Measurements from ENCODE around the gene SULT1A1. TPM values are rescaled to one million over a fixed set of nuclear protein-coding genes. Genes with fewer than 3 reads are reported as not detected.
"Not testable (repeated sequence)": the region's sequence is repeated elsewhere in the genome, so short reads cannot be mapped to it uniquely, and the experiment has no call there.

The SULT1A1 gene
- total RNA-seq: 5.7 TPM

DNA sequence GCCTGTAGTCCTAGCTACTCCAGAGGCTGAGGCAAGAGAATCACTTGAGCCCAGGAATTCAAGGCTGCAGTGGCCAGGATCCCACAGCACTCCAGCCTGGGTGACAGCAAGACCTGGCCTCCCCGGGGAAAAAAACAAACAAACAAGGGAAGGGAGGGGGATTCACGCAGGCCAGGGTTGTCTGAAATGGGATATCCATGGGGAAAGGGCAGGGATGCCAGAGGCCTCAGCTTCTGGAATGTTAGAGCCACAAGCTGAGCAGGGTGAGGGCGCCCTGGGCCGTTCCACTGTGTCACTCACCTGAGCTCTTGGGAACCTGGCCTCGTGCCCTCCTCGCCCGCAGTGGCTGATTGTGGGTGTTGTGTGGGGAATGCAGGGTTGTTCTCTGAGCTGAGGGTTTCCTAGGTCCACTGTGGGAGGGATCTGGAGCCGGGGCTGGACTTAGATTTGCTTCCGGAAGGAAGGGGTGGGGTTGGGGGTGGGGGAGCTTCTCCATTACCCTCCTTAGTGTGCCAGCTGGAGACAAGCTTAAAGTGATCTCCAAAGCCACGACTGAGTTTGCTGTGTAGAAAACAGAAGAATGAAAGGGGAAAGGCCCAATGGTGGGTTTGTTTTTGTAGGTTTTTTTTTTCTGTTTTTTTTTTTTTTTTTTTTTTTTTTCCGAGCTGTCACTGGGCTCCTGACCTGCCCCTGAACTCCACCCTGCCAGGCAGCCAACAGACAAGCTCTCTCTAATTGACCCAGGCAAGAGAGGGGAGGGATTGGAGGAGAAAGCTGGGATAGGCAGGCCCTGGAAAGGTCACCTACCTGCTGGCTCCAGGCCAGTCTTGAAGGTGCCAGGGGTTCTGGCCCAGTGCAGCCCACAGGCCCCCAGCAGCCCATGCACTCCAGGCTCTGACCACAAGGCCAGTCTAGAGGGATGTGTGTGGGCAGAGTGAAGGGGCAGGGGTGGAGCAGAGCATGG lies at the start of gene SULT1A1:
Gene SULT1A1 (minus strand): TSS at position 414 of the 964 bp plus-strand sequence. CDS start 1,189 bp downstream, outside the sequence.
- DNase-seq (ENCODE audit: low spot score in 2 of 2): peak in 1 of 2 donors; percentile 33
- no peak for FAIRE-seq

DNA sequence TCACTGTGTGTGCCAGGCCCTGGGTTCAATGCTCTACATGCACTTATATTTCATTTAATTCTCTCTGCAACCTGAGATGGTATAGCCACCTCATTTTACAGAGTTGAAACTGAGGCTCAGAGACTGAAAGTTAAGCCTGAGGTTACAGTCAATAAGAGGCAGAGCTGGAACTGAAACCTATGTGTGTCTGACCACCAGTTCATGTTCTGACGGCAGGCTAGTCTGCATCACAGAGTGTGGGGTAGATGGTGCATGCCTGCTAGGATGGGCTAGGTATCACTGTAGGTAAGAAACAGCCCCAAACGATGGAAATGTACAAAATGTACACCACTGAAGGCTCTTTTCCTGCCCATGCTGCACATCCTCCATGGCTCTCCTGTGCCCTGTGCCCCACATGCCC lies 30.1 kb upstream of the SULT1A1 start:
- not testable (repeated sequence) for FAIRE-seq; DNase-seq (ENCODE audit: low spot score in 2 of 2)

DNA sequence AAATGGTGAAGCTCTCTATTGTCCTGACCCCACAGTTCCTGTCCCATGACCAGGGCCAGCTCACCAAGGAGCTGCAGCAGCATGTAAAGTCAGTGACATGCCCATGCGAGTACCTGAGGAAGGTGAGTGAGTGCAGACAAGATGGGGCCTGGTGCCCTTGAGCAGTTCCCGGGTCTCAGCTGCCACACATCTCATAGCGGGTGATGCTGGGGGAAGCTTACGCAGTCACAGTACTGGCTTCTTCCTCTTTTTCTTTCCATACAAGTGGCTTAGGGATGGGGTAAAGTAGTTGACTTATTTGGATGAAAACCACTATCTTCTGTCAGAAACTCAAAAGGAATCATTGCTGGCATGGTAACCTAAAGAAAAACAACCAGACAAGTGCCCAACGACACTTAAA lies 28.5 kb upstream of the SULT1A1 start:
- not testable (repeated sequence) for DNase-seq (ENCODE audit: low spot score in 2 of 2); FAIRE-seq

DNA sequence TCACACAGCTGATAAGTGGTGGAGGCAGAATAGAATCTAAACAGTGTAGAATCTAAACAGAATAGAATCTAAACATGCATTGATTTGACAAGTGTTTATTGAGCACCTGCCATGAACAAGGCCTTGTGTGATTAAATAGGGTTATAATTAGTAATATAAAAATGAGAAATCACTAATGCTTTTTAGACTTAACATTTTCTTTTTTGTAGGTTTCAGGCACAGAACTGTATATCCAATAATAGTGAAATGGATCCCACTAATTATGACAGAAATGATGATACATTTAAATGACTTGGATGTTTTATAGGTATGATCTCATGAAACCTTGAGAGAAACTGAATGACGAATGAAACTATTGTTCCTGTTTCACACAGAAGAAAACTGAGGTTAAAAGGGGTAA lies 27.9 kb upstream of the SULT1A1 start, which contains the start of gene NPIPB8:
Gene NPIPB8 (plus strand): TSS at position 301 of the 400 bp plus-strand sequence. CDS start 296 bp downstream, outside the sequence.
- DNase-seq (ENCODE audit: low spot score in 2 of 2); FAIRE-seq: not testable (repeated sequence)

DNA sequence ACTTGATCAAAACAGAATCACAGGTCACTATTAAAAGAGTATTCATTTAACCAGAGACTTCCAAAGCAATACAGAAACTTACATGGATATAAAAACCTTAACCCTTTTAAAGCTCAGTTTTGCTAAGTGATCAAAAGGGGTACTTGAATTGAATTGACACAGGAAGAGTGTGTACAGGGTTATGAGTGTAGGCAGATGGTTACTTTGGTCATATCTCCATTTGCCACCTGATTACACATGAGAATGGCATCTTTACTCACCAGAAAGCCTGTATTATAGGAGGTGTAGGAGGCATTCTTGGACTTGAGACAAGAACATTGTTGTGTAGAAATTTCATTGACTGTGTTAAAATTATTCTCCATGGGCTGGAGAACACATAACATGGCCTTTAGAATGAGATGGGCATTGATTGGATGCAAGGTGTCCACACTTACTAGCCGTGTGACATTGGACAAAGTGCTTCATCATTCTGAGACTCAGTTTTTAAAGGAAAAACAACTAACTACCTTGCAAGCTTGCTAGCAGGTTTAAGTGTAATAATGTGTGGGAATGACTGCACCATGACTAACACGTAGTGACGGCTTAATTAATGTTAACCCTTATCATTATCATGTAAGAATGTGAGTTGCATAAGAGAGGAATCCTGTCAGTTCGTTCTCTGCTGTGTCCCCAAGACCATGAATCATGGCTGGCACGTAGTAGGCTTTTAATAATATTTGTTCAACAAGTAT lies 26.4 kb upstream of the SULT1A1 start:
- FAIRE-seq; DNase-seq (ENCODE audit: low spot score in 2 of 2): not testable (repeated sequence)

DNA sequence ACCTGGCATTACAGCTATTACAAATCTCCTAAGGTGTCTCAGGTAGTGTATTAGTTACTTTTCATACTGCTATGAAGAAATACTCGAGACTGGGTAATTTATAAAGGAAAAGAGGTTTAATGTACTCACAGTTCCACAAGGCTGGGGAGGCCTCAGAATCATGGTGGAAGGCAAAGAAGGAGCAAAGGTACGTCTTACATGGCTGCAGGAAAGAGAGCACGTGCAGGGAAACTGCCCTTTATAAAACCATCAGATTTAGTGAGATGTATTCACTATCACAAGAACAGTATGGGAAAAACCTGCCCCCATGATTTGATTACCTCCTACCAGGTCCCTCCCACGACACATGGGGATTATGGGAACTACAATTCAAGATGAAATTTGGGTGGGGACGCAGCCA lies 21.1 kb upstream of the SULT1A1 start:
- not testable (repeated sequence) for DNase-seq (ENCODE audit: low spot score in 2 of 2); FAIRE-seq

DNA sequence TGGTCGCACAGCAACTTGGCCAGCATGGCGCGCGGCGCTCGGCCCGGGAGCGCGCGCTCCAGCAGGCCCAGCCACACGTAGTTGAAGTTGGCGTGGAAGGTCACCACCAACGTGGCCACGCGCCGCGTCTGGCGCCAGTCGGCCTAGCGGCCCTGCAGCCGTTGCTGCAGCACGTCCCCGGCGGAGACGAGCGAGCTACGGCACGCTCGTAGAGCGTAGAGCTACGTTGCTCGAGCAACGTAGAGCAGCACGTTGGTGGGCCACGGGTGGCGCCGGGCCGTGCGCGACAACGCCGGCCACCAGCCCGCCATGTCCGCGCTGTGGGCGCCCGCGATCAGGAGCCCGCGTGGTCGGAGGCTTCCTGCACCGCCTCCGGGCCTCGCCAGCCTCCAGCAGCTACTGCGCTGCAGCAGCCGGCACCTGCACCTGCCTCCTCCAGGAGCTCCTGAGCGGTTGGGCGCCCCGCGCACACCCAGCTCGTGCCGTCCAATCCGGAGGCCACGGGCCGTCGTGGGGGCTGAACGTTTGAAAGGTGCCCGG lies 13.4 kb upstream of the SULT1A1 start:
- DNase-seq (ENCODE audit: low spot score in 2 of 2) (peak in 1 of 2 donors; percentile 33), FAIRE-seq (no peak)

DNA sequence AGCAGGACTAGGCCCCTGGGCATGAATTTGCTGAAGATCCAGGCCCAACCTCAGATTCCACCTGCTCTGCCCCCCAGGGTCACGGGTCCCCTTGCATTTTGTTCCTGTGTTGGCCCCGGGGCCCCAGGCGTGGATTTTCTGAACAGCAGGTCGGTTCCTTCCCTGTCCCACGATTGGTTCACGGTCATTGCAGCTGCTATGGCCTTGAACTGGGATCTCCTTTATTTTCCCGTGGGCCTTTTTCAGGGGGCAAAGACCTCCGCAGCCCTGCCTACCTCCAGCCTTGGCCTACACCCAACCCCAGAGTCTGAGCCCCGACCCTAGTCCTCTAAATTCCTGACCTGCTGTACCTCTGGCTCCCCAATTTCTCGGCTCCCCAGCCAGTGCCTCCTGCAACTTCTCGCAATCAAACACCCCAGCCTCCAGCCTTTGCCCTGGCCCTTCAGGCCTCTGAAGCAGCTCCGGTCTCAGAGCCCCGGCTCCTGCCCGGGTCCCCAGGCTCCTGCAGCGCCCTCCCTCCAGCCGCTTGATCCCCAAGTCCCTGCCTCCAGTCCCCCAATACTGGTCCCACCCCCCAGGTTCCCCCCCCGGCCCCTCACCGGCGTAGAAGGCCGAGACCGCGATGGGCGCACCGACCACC lies 12.8 kb upstream of the SULT1A1 start:
- DNase-seq (ENCODE audit: low spot score in 2 of 2): peak in 1 of 2 donors; percentile 2
- not testable (repeated sequence) for FAIRE-seq

DNA sequence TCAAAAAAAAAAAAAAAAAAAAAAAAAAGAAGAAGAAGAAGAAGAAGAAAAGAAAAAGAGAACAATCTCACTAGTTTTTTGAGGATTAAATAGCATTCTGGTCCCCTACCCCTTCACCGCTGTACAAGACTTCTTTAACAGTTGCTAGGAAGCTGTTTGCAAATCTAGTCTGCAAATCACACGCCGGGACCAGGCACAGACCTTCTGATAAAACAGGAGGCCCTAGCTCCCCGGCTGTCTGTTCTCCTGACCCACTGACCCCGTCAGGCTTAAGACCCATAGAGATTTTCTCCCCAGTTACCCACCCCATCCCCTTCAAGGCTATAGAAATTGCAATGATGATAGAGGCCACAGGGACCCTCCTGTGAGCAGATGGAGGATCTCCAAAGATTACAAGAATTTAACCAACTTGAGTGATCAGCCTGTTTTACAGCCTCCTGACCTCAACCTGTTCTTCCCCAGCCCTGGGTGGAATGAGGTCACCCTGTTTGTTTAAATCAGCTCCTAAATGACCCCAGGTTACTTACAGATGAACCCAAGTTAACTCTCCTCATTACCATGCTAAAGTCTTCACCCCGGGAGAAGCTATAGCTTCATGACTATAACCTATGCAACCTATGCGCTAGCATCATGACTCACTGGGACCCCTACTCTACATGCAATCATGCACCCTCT lies 11.8 kb upstream of the SULT1A1 start:
- DNase-seq (ENCODE audit: low spot score in 2 of 2) (peak in 1 of 2 donors; percentile 1), FAIRE-seq (no peak)

DNA sequence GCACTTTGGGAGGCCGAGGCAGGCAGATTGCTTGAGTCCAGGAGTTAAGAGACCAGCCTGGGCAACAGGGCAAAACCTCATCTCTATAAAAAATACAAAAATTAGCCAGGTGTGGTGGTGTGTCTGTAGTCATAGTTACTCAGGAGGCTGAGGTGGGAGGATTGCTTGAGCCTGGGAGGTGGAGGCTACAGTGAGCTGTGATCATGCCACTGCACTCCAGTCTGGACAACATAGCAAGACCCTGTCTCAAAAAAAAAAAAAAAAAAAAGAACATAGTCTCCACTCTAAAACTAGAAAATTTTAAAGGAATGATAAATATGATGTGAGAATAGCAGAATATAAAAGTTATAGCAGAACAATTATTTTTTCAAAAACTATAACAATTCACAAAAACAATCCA lies 10.5 kb upstream of the SULT1A1 start:
- FAIRE-seq; DNase-seq (ENCODE audit: low spot score in 2 of 2): not testable (repeated sequence)

DNA sequence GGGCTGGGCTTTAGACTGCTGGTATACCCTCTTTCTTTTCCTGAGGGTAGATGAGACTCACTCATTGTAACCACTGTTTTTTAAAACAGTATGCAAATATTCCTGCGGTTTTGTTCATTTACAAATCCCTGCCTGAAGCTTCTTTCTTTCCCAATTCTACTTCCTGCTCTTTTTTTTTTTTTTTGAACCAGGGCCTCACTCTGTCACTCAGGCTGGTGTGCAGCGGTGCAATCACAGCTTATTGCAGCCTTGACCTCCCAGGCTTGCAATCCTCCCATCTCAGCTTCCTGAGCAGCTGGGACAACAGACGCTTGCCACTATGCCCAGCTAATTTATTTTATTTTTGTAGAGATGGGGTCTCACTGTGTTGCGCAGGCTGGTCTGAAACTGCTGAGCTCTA lies 8.0 kb upstream of the SULT1A1 start:
- DNase-seq (ENCODE audit: low spot score in 2 of 2): no peak
- FAIRE-seq: no peak

DNA sequence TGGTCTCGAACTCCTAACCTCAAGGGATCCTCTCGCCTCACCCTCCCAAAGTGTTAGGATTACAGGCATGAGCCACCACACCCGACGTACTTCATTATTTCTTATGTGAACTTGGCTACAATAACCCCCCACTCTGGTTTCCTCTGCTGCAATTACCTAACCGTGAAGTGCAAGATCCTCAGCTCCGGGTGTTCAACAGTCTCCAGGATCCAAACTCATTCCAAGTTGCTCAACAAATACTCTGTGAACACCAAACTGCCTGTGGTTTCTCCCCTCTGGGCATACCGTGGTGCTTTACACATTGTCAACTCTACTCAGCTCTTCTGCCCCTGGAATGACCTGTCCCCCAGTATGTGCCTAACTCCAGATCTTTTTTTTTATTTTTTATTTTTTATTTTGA lies 6.8 kb upstream of the SULT1A1 start:
- no peak for DNase-seq (ENCODE audit: low spot score in 2 of 2)
- FAIRE-seq: no peak

DNA sequence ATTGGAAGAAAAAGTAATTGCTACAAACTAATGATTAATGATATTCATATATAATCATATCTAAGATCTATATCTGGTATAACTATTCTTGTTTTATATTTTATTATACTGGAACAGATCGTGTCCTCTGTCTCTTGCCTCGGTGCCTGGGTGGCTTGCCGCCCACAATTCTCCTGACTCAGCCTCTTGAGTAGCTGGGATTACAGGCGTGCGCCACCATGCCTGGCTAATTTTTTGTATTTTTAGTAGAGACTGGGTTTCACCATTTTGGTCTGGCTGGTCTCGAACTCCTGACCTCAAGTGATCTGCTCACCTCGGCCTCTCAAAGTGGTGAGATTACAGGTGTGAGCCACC lies 6.4 kb upstream of the SULT1A1 start:
- not testable (repeated sequence) for FAIRE-seq; DNase-seq (ENCODE audit: low spot score in 2 of 2)

DNA sequence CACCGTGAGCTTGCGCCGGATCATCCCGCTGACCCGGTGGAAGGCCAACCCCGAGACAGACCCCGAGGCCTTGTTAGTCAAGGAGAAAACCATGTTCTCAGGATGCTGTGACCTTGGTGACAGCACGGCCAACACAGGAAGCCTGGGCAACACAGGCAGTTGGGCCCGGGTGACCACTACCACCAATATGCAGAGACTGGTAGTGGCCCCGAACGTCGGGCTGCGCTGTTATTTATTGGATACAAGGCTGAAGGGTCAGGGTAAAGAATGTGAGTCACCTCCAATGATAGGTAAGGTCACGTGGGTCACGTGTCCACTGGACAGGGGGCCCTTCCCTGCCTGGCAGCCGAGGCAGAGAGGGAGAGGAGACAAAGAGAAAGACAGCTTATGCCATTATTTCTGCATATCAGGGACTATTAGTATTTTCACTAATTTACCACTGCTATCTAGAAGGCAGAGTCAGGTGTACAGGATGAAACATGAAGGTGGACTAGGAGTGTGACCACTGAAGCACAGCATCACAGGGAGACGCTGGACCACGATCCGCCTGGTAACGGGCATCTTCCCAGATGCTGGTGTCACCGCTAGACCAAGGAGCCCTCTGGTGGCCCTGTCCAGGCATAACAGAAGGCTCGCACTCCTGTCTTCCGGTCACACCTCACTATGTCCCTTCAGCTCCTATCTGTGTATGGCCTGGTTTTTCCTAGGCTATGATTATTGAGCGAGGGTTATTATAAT lies 5.8 kb upstream of the SULT1A1 start:
- not testable (repeated sequence) for FAIRE-seq; DNase-seq (ENCODE audit: low spot score in 2 of 2)

DNA sequence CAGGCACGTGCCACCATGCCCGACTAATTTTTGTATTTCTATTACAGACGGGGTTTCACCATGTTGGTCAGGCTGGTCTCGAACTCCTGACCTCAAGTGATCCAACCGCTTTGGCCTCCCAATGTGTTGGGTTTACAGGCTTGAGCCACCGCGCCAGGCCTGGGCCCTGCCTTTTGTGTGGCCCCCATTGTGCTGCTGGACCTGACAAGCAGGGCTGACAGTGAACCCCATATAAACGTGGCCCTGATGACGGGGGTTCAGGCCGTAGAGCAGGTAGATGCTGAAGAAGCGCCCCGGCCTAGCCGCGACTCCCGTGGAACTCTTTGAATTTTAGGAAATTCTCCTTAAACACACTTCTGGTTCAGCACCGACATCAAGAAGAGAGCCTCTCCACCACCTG lies 4.7 kb upstream of the SULT1A1 start:
- not testable (repeated sequence) for DNase-seq (ENCODE audit: low spot score in 2 of 2); FAIRE-seq

DNA sequence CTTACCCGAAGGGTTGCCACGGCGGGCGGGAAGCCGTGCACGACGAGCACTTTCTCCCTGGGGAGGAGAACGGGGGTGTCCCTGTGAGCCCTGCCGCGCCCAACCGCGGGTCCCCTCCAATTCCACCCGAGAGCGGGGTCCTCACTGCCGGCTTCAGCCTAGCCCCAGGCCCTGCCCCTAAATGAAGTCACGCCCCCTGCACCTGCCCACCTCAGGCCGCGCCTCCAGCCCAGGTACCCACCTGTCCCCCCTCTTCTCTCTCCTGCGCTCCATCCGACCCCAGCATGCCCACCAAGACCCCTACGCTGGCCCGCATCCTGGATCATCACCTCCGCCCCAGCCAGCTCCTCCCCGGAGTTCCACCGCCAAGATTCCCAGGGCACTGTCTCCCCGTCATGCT lies 4.1 kb upstream of the SULT1A1 start:
- not testable (repeated sequence) for DNase-seq (ENCODE audit: low spot score in 2 of 2); FAIRE-seq

DNA sequence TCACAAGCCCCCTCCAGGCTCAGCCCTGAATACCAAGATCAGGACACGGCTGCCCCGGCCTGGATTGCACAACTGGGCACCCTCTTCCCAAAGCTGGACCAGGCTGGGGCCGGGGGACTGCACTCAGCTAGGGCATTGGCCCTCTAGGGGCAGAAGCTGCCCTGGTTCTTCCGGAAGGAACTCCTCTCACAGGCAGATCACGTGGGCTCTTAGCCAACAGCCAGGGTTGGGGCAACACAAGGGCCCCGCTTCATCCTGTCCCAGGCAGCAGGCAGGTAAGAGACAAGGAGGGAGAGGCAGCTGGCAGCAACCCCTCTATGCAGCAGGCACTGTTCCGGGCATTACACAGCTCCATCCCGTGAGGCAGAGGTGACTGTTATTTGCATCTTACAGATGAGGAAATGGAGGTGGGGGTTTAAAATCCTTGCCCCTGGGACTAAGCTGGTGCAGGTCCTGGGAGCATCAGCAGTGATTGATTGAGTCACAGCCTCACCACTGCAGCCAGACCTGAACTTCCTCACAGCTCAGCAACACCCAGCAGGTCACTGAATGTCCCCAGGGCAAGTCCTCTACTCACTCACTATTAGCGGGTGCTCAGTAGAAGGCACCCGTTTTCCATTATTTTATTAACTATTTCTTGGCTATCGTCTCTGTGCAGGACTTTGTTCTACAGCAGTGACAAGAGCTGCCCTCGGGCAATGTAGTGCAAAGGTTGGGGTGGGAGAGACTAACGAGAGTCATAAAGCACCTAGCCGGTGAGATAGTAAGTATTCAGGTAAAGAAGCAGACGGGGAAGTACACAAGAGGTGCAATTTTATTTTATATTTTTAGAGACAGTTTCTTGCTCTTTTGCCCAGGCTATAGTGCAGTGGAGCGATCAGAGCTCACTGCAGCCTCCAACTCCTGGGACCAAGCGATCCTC lies 2.8 kb upstream of the SULT1A1 start:
- DNase-seq (ENCODE audit: low spot score in 2 of 2); FAIRE-seq: not testable (repeated sequence)

All from frontal cortex (tissue), 4 donors.